Endothelial cell of hepatic sinusoid (primary cell): Measurements from ENCODE around the gene TEKT3.

Source experiments
- in situ Hi-C: cut with HindIII; loops from 2 replicates; pipeline ENCODE4 v1.10.0; 2017; ENCODE audit warnings: low sequenced_read_pairs

The TEKT3 gene

GRCh38 chr17:15350777-15351477 lies 9.5 kb upstream of the TEKT3 start:
- in situ Hi-C loops: no loop called here

GRCh38 chr17:15349119-15349518 lies 7.7 kb upstream of the TEKT3 start:
- in situ Hi-C loops: no loop called here

- in situ Hi-C loops: no loop called here
These were observed 6.6 kb upstream of the TEKT3 start for GRCh38 chr17:15348021-15348420.

GRCh38 chr17:15346066-15346595 lies 4.7 kb upstream of the TEKT3 start:
- in situ Hi-C loops: no loop called here

- in situ Hi-C loops: no loop called here
These were observed 2.4 kb upstream of the TEKT3 start for GRCh38 chr17:15343749-15344148.

- in situ Hi-C loops: no loop called here
These were observed 1.1 kb upstream of the TEKT3 start for GRCh38 chr17:15342460-15342859.

GRCh38 chr17:15341966-15342365 lies 569 bp upstream of the TEKT3 start:
- in situ Hi-C loops: no loop called here

GRCh38 chr17:15340966-15341365 lies 431 bp downstream of the TEKT3 start:
- in situ Hi-C loops: no loop called here

- in situ Hi-C loops: no loop called here
These were observed 6.0 kb downstream of the TEKT3 start for GRCh38 chr17:15335446-15335845.

GRCh38 chr17:15334266-15334665 lies 7.1 kb downstream of the TEKT3 start:
- in situ Hi-C loops: loop anchor here (5.0 kb wide), 2 partner anchors 48 to 92 kb away; no protein-coding TSS in a partner anchor

- in situ Hi-C loops: loop anchor here (5.0 kb wide), 2 partner anchors 50 to 90 kb away; no protein-coding TSS in a partner anchor
These were observed 9.1 kb downstream of the TEKT3 start for GRCh38 chr17:15332338-15332737.

GRCh38 chr17:15323131-15323530 lies 18.3 kb downstream of the TEKT3 start:
- in situ Hi-C loops: no loop called here

- in situ Hi-C loops: no loop called here
These were observed 19.7 kb downstream of the TEKT3 start for GRCh38 chr17:15321556-15322251.

- in situ Hi-C loops: no loop called here
These were observed 21.9 kb downstream of the TEKT3 start for GRCh38 chr17:15319452-15320010.

- in situ Hi-C loops: no loop called here
These were observed 29.4 kb downstream of the TEKT3 start for GRCh38 chr17:15311996-15312395.

GRCh38 chr17:15309793-15310192 lies 31.6 kb downstream of the TEKT3 start:
- in situ Hi-C loops: no loop called here

- in situ Hi-C loops: no loop called here
These were observed 32.2 kb downstream of the TEKT3 start for GRCh38 chr17:15309236-15309635.

GRCh38 chr17:15308758-15309157 lies 32.6 kb downstream of the TEKT3 start:
- in situ Hi-C loops: no loop called here

- in situ Hi-C loops: no loop called here
These were observed 33.7 kb downstream of the TEKT3 start for GRCh38 chr17:15307710-15308111.

- in situ Hi-C loops: no loop called here
These were observed 37.5 kb downstream of the TEKT3 start for GRCh38 chr17:15303851-15304250.

GRCh38 chr17:15303268-15303667 lies 38.1 kb downstream of the TEKT3 start:
- in situ Hi-C loops: no loop called here

GRCh38 chr17:15301845-15302244 lies 39.6 kb downstream of the TEKT3 start:
- in situ Hi-C loops: no loop called here
